Measurements from ENCODE around the gene AATK. TPM values are rescaled to one million over a fixed set of nuclear protein-coding genes. Genes with fewer than 3 reads are reported as not detected.

The AATK gene
- total RNA-seq, 1 experiment from 2014 or later, result 4.4 TPM

DNA sequence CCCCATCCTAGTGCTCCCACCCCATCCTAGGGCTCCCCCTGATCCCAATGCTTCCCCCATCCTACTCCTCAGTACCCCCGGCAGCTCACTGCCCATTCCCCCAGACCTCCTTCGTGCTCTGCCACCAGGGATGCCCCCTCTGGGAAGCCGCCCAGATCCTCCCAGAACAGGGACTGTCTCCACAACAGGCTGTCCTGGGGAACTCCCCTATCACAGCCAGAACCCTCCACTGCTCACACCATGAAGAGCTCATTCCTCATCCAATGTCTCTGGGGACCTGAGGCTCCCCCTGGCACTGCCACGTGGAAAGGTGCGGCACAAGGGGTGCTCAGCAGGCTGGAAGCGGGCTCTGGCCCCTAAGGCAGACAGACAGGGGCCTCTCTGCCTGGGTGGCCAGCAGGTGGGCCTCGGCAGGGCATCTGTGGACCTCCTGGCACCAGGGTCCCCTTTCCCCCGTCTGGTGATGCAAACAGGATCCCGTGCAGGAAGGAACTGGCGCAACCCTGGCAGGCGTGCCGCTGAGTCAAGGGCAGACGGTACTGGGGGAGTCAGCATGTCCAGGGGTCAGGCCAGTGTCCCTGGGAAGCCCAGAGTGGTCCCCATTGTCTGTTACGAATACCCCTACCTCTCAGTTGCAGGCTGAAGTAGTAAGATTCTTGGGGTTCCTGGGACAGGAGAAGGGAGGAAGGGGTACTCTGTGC lies 15.5 kb downstream of the AATK start:
- BruUV-seq (replicated peaks), result no TSS peak
- H3K27me3 ChIP-seq (ENCODE audit: insufficient read depth, low read length), result peaks cover 14% of the 10 kb centered on the region; the same call in 1 of the 2 replicates
- no peak overlapping the region for H3K4me2 ChIP-seq (ENCODE audit: low read length)
- H3K9me2 ChIP-seq (ENCODE audit: insufficient read depth), result no peaks in the 10 kb centered on the region
- no peaks in the 10 kb centered on the region for H3K36me3 ChIP-seq (ENCODE audit: control insufficient read depth in 1 of 2, insufficient read depth in 2 of 2, low read length in 2 of 2)
- no peak overlapping the region for H3K9ac ChIP-seq (ENCODE audit: low read length)
- H3K4me3 ChIP-seq (replicated peaks in 1 of 2; ENCODE audit: low read depth in 1 of 2, low read length in 2 of 2), result no peak overlapping the region
- POLR2A ChIA-PET, result no interaction called here
- DNase-seq (ENCODE audit: low read depth, low spot score) (no peak), ATAC-seq (no peak)
- intact Hi-C loops (cut with micrococcal nuclease), result no loop called here
- no peaks in the 10 kb centered on the region for H4K20me1 ChIP-seq (ENCODE audit: insufficient read depth)
- no peak overlapping the region for H2AFZ ChIP-seq (ENCODE audit: low read depth, low read length, poor library complexity, severe bottlenecking)
- no peak for TF ChIP-seq FOSL1 (IDR thresholded peaks at IDR 0.05; ENCODE audit: low read depth)
- TF ChIP-seq ELF1 (IDR thresholded peaks at IDR 0.05; ENCODE audit: borderline replicate concordance, low read depth), result no peak
- TF ChIP-seq SIN3A (IDR thresholded peaks at IDR 0.05; ENCODE audit: low read depth), result no peak
- TF ChIP-seq, protein P1, sequence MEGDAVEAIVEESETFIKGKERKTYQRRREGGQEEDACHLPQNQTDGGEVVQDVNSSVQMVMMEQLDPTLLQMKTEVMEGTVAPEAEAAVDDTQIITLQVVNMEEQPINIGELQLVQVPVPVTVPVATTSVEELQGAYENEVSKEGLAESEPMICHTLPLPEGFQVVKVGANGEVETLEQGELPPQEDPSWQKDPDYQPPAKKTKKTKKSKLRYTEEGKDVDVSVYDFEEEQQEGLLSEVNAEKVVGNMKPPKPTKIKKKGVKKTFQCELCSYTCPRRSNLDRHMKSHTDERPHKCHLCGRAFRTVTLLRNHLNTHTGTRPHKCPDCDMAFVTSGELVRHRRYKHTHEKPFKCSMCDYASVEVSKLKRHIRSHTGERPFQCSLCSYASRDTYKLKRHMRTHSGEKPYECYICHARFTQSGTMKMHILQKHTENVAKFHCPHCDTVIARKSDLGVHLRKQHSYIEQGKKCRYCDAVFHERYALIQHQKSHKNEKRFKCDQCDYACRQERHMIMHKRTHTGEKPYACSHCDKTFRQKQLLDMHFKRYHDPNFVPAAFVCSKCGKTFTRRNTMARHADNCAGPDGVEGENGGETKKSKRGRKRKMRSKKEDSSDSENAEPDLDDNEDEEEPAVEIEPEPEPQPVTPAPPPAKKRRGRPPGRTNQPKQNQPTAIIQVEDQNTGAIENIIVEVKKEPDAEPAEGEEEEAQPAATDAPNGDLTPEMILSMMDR (IDR thresholded peaks at IDR 0.05 in 2 of 3, conservative IDR thresholded peaks at IDR 0.05 in 1 of 3; ENCODE audit: borderline replicate concordance in 1 of 3, insufficient read depth in 1 of 3, low read depth in 2 of 3, low read length in 2 of 3), result no peak
- TF ChIP-seq, protein P2, sequence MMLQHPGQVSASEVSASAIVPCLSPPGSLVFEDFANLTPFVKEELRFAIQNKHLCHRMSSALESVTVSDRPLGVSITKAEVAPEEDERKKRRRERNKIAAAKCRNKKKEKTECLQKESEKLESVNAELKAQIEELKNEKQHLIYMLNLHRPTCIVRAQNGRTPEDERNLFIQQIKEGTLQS (IDR thresholded peaks at IDR 0.05), result no peak
- no peak for TF ChIP-seq TCF7L2 (IDR thresholded peaks at IDR 0.05; ENCODE audit: borderline replicate concordance, extremely low read depth, insufficient read depth, insufficient read length)
- TF ChIP-seq SP1 (IDR thresholded peaks at IDR 0.05; ENCODE audit: low read depth), result no peak
- TF ChIP-seq SRF (IDR thresholded peaks at IDR 0.05; ENCODE audit: low read depth), result no peak
- RAD21 ChIA-PET (ENCODE audit: low non-redundant PET in 1 of 2, low total read pairs in 2 of 2, uncharacterized antibody in 2 of 2, unreplicated experiment in 2 of 2), result no interaction called here
- no peaks in the 10 kb centered on the region for H3K4me1 ChIP-seq (ENCODE audit: control insufficient read depth in 1 of 2, insufficient read depth in 2 of 2, low read length in 2 of 2)
- H3K79me2 ChIP-seq (ENCODE audit: insufficient read depth, low read length), result no peaks in the 10 kb centered on the region
- H3K9me3 ChIP-seq (ENCODE audit: control insufficient read depth in 1 of 2, insufficient read depth in 1 of 2, low read depth in 1 of 2, low read length in 2 of 2), result no peaks in the 10 kb centered on the region
- no peak overlapping the region for H3K27ac ChIP-seq (ENCODE audit: low read depth, low read length)
- CTCF ChIA-PET, result no interaction called here

Data from HCT116 (cell line).